HG03095 (cell line): ENCODE data around the gene HCK.

Source experiments
- ATAC-seq: cut with Tn5 transposase; IDR thresholded peaks from one replicate; pipeline ENCODE4 v1.9.1; 2021; ENCODE audit warnings: moderate library complexity; ENCODE audit not compliant: unreplicated experiment

The HCK gene

DNA sequence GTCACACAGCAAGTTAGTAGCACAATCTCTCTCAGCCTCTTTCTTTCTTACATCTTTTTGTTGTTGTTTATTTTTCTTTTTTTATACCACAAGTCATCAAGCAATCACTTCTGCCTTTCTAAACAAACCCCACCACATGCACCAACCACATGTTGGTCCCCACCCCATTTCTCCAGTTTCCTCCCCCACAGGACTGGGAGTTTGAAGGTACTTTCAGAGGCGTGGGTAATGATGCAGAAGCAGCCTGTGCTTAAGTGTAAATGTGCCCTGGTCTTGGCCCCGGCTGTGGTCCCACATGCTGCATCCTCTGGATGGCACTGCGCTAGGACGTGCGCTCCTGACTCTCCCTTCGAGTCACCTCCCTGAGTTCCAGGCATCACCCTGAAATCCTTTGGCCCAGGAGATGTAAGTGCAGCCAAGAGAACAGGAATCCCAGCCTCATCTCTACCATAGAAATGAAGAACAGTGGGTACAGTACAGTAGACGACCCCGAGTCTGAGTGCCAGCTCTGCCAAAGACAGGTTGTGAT lies 5.7 kb downstream of the HCK start:
- no peak for ATAC-seq

DNA sequence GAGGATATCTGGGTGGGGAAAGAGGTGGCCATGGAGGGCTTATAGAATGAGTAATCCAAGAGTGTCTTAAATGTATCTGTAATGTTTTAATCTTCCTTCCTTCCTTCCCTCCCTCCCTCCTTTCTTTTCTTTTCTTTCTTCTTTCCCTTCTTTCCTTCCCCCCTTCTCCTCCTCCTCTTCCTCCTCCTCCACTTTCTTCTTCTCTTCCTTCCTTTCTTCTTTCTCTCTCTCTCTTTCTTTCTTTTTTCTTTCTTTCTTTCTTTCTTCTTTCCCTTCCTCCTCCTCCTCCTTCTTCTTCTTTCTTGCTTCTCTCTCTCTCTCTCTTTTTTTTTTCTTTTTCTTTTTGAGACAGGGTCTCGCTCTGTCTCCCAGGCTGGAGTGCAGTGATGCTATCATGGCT lies 7.1 kb downstream of the HCK start:
- ATAC-seq: no peak

DNA sequence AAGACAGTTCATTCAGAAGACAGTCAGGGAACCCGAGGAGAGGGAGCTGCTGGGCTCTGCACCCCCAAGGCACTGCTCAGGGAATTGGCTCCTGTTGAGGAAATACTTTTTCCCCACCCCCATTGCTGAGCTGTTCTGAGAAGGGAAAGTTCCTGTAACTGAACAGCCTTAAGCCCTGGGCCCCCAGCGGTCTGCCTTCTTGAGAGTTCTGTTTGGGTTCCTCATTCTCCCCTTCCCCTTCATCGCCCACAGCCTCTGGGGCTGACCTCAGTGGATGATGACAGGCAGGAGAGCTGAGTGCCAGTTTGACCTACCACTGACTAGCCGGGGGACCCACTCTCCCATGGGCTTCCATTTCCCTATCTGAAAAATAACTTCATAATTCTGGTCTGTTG lies 10.7 kb downstream of the HCK start:
- ATAC-seq: peak; percentile 48

DNA sequence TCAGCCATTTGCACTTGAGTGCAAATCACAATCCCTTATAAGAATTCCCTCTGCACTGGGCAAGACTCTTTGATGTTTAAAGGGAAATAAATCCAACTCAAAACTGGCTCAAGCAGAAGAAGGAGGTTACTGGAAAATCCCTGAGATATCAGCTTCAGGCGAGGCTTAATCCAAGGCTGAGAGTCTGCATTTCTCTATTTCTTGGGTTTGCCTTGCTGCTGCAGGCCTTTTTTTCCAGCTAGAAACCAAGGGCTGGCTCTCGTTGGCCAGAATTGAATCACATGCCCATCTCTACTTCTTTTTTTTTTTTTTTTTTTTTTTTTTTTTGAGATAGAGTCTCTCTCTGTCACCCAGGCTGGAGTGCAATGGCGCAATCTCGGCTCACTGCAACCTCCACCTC lies 11.7 kb downstream of the HCK start:
- ATAC-seq: no peak

DNA sequence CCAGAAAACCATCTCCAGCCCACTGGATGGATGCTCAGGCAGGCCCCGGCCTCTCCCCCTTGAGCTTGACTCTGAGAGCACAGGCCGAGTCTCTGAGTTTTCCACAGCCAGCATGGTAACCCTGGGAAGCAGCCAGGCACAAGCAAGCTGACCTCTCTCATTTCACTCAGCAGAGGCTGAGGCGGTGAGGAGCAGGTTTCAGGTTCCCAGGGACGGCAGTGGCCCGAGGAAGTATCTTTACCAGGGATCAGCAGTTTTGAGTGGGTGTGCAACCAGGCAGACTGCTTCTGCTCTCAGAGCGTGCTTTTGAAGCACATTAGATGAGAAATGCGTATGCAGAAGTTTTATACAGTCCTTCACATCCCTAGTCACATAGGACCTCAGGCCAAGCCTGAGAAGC lies 12.6 kb downstream of the HCK start:
- ATAC-seq: no peak

DNA sequence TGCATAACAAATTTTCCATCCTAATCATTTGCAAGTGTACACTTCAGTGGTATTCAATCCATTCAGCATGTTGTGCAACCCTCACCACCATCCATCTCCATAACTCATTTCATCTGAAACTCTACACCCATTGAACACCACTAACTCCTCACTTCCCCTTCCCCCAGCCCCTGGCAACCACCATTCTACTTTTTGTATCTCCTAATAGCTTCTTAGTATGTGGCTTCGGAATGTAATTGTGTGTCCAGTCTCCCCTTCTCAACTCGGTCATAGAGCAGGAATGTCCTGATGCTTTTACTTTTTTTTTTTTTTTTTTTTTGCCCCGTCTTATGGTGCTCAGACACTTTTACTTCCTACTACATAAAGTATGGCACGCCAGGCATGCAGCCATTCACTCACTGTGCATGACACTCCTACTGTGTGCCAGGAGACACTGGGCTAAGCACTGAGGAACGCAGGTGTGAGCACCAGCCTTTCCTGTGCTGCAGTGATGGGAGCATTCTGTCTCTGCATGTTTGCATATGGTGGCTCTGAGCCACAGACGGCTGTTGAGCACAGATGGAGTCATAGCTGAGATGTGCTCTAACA lies 15.3 kb downstream of the HCK start:
- no peak for ATAC-seq

DNA sequence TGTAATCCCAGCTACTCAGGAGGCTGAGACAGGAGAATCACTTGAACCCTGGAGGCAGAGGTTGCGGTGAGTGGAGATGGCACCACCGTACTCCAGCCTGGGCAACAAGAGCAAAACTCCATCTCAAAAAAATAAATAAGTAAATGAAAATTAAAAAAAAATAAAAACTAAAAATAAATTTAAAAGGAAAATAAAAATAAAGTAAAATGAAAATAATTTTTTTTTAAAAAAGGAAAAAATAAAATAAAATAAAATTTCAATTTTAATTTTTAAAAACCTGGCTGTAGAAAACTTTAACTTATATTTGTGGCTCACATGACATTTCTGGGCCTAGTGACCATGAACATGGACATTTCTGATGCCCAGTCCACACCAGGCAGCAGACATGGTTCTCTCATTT lies 16.1 kb downstream of the HCK start:
- ATAC-seq: no peak

DNA sequence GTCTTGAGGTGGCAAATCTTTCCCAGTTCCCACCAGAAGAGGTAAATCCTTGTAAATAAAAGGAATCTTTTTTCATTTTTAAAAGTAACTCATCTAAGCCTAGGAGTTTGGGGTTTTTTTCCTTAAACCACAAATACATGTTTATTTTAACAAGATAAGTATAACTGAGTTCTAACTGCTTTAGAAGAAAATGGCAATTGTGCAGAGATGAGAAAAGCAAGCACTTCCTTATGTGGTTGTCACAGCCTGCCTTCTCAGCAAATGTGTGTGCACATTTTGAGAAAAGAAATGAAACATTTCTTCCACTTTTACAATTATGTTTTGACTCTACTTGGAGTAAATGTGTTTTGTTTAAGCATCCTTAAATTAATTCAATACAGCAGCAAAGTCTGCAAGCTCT lies 17.7 kb downstream of the HCK start:
- no peak for ATAC-seq

DNA sequence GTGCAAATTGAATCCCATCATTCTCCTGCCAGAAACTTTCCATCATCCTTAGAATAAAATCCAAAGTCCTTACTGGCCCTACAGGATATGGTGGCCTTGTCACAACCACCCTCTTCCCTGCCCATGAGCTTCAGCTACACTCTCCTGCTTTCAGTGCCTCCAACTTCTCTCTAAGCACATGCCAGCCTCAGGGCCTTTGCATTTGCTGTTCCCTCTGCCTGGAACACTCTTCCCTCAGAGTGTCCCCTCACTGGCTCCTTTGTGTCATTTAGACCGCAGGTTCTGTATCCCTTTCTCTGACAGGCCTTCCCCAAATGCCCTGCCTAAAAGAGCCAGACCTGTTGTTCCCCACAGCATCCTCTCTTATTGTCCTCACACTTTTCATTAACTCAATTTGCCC lies 18.2 kb downstream of the HCK start:
- ATAC-seq: no peak

DNA sequence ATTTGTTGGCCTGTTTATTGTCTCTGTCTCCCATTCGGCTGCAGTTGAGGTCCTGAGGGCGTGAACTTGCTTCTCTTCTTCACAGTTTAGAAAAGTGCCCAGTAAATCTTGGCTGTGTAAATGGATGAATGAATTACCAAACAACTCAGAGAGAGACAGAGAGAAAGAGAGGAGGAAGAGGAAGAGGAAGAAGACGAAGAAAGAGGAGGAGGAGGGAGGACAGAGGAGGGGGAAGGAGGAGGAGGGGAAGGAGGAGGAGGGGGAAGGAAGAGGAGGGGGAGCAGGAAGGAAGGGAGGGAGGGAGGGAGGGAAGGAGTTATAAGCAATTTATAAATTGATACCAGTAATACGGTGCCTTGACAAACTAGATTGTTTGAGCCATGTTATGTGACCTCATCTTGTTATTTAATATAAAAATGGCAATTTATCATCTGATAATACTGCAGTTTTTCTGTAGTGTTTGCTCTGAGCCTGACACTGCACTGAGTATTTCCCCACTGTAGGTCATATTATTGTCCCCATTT lies 18.7 kb downstream of the HCK start:
- ATAC-seq: no peak

DNA sequence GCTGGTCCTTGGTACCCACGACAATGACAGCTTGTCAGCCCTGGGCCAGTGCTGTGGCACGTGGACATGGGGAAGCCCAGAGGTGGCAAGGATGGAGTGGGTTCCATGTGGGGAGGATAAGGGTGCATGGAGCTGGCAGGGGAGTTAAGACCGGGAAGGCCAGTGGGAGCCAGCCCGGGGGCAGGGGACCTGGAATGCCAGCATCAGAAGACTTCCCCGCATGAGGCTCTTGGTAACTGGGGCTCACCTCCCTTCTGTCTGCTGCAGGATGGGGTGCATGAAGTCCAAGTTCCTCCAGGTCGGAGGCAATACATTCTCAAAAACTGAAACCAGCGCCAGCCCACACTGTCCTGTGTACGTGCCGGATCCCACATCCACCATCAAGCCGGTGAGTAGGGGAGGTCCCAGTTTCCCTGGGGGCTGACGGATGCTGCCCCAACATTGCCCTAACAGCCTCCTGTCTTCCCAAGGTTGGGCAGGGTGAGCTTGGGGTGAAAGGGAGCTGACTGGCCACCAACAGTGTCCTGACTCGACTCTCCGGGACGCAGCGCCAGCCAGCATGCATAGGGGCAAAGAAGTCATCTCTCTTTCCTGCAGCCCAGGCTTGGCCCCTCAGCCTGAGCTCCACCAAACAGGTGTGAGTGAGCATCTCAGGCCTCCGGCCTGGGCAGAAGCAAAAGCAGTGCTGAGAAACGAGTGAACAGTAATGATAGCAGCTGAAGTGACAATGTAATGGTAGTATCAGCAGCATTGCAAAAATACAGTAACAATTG lies 19.5 kb downstream of the HCK start:
- ATAC-seq: no peak

DNA sequence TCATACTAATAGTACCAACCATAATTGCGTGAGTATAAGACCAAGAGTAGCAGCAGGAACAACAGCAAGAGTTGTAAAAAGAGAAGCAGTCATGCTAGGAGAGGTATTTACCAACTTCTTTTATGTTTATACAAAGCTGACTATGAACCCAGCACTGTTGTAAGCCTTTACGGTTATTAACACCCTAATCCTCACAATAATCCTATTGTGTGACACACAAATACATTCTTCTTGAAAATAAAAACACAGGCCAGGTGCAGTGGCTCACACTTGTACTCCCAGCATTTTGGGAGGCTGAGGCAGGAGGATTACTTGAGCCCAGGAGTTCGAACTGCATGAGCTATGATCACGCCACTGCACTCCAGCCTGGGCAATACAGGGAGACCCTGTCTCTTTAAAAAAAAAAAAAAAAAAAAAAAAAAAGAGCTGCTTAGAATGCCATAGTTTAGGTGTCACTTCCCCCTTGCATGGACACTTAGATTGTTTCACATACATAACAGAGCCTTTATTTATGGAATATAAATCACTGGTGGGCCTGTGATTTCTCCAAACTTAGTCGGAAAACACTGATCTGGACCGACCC lies 20.2 kb downstream of the HCK start:
- ATAC-seq: no peak

DNA sequence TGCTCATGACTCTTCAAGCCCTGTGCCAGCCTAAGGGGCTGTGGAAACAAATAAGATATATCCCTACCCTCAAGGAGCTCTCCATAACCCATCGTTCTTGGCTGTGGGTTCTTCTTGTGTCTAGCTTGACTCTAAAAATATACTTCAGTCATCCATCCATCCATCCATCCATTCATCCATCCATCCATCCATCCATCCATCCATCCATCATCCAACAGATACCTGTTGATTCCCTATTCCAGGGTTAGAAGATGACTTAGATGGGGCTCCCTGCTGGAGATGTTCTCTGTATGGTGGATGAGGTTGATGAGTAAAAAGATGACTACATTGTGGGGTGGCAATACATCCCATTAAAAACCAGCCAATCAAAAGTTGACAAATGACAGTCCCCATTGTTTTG lies 23.5 kb downstream of the HCK start:
- ATAC-seq: no peak

DNA sequence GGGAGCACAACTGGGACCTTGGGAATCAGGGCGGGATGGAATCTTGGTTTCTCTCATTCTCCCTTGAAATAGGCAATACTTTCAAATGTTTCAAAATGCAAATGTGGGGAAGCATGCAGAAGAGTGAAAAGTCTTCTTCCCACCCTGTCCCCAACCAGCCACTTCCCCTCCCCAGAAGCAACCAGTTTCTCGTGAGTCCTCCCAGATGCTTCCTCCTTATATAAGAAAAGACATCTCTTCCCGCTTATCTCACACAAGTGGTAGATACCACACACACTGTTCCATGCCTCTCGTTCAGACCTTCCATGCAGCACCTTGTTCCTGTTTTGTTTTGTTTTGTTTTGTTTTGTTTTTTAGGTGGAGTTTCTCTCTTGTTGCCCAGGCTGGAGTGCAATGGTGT lies 25.1 kb downstream of the HCK start:
- no peak for ATAC-seq

DNA sequence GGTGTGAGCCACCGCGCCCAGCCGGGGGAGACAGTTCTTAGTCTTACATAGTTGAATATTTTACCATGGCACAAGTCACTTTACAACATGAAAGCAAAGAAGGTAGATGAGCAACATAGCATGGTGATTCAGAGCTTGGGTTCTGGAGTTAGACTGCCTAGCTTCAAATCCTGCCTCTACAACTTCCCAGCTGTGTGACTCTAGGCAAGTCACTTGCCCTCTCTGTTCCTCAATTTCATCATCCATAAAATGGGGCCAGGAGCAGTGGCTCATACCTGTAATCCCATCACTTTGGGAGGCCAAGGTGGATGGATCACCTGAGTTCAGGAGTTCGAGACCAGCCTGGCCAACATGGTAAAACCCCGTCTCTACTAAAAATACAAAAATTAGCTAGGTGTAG lies 26.3 kb downstream of the HCK start:
- no peak for ATAC-seq

DNA sequence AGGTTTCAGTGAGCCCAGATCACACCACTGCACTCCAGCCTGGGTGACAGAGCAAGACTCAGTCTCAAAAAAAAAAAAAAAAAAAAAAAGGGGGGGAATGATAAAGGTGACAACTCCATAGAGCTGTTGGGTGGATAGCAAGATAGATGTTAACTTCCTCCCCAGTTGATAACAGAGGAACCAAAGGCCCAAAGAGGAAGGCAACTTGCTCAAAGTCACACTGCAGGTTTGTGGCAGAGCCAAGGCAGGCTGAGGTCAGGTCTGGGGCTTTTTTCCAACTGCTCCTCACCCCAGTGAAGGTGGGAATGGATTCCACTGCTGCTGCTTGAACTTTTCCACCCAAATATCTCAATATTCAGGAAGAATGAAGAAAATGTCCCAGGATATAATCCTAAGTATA lies 26.7 kb downstream of the HCK start:
- no peak for ATAC-seq

DNA sequence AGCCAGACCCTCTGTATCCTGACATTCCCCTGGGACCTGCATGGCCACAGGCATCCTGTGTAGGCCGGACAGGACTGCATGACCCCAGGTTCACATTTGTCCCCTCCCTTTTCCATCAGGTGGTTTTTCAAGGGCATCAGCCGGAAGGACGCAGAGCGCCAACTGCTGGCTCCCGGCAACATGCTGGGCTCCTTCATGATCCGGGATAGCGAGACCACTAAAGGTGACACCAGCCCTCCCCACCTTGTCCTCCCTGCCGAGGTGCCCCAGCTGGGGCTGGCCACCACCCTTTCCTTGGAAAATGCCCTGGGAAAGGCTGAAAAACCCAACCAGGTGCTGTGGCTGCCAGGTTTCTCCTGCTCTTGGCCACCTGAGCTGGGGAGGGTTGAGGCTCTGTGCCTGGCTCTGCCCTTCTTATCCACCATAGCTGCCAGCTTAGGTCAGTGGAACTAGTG lies 27.6 kb downstream of the HCK start:
- ATAC-seq: no peak

DNA sequence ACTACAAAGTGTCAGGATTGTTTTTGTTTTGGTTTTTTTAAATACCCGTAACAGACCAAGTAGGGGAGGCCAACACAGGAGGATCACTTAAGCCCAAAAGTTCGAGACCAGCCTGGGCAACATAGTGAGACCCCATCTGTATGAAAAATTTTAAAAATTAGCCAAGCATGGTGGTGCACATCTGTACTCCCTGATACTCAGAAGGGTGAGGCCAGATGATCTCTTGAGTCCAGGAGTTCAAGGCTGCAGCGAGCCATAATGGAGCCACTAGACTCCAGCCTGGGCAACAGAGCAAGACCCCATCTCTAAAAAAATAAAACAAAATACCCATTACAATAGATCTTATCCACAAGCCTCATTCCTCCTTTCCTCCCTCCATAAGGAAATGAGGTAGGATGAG lies 28.7 kb downstream of the HCK start:
- no peak for ATAC-seq

DNA sequence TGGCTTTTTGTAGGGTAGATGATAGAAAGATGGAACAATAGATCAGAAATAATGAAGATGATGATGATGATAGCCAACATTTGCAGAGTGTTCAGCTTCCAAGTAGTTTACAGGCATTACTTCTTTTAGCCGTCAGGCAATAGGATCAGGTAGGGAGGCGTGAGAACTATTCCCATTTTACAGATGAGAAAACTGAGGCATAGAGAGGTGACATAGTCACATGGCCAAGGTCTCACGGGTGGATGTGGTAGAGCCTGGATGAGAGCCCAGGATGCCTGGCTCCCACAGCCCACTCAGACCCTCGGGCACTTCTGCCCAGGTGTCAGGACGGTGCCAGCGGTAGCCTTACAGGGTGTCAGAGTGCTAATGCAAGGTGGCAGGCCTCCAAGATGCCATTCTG lies 31.4 kb downstream of the HCK start:
- no peak for ATAC-seq

DNA sequence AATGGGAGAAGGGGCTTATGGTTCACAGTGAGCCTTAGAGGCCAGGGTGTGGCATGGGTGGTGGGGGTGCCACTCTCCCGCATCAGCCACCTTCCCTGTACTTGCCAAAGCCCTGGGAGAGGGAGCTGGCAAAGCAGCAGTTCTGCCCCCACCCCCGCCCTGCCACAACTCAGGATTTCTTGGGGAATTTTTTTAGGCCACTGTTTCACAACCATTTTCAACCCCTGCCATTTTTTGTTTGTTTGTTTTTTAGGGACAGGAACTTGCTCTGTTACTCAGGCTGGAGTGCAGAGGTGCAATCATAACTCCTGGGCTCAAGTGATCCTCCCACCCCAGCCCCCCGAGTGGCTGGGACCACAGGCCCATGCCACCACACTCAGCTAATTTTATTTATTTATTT lies 35.0 kb downstream of the HCK start:
- no peak for ATAC-seq

DNA sequence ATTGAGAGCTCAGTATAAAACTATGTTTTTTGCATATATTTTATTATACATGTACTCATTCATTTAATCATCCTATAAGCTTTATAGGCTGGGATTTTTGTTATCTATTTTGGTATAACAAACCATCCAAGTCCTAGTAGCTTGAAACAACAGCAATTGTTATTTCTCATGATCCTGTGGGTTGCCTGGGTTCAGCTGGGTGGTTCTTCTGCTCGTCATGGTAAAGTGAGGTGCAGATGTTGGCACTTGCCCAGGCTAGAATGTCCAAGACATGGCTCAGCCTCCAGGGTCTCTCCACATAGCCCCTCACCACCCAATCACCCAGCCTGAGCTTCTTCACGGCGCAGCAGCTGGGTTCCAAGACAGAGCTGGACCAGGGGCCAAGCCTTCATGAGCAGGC lies 36.7 kb downstream of the HCK start:
- ATAC-seq: no peak
